ENCODE results near the gene RUNX2.

- TF ChIP-seq CTCF (conservative IDR thresholded peaks at IDR 0.05; ENCODE audit: low read length), result no peak
- TF ChIP-seq EZH2phosphoT487 (IDR thresholded peaks at IDR 0.05; ENCODE audit: borderline replicate concordance, low read depth, low read length), result no peak
Measured at GRCh38 chr6:45704056-45704800, 376.1 kb downstream of the RUNX2 start.

All from OCI-LY7 (cell line).